K562 (cell line): ENCODE data around the gene PBRM1. TPM values are rescaled to one million over a fixed set of nuclear protein-coding genes. Genes with fewer than 3 reads are reported as not detected.

Experiments used
- ATAC-seq: fragments of 200-7000 bp; cut with Tn5 transposase; 3 replicates; pipeline ENCODE4 v1.9.1; 2020; ENCODE audit warnings: moderate library complexity
- BruUV-seq: library from RNA; stranded (reverse); fragments of 400-500 nt; replicated peaks from 2 replicates; lab custom pipeline; 2021; lab: Mats Ljungman, UMichigan
- CTCF ChIA-PET: fragments of 300-600 bp; formaldehyde crosslinking; extraction: SDS; loops from one replicate; lab custom pipeline; 2021; ENCODE audit warnings: low intra/inter-chr PET ratio; lab: Yijun Ruan, JAX
- POLR2A ChIA-PET: fragments of 300-600, 350-650 bp; sonication (Branson Sonifier 250); formaldehyde crosslinking; extraction: SDS; loops from one replicate; lab custom pipeline; 2021; ENCODE audit warnings: antibody characterized with exemption, inconsistent platforms; lab: Yijun Ruan, JAX
- DNase-seq, 4 experiments: peaks; one replicate each; pipeline versions ENCODE4 v3.0.0 to v3.0.0-alpha.2; 2011 to 2018; ENCODE audit warnings: low spot score in 3 of 4, mixed read lengths in 3 of 4; ENCODE audit errors: extremely low read depth in 1 of 4
- FAIRE-seq: peaks from 2 replicates; lab custom pipeline; 2011; peaks lifted over from hg19 to GRCh38; lab: Jason Lieb, UNC
- H2AFZ ChIP-seq: 2 replicates; pipeline ENCODE4 v1.6.0; 2011; ENCODE audit warnings: low read depth, low read length, control low read depth, inconsistent platforms
- H3K27ac ChIP-seq: fragments of 200-600 bp; 3 replicates; pipeline ENCODE4 v1.8.0; 2011; ENCODE audit warnings: low read depth, mild to moderate bottlenecking, control low read depth, inconsistent platforms, low read length, moderate library complexity, mixed read lengths; ENCODE audit errors: extremely low read depth
- H3K27me3 ChIP-seq, 2 experiments: fragments of 300-600 bp in 1 of 2; 2 replicates in 1 of 2; 3 replicates in 1 of 2; pipeline versions ENCODE4 v1.6.0 to v1.8.0; 2011; ENCODE audit warnings: inconsistent platforms in 2 of 2, low read length in 2 of 2, mild to moderate bottlenecking in 1 of 2, mixed read lengths in 1 of 2, moderate library complexity in 1 of 2; ENCODE audit not compliant: control insufficient read depth in 2 of 2, insufficient read depth in 2 of 2
- H3K36me3 ChIP-seq: fragments of 300-600 bp; 3 replicates; pipeline ENCODE4 v1.8.0; 2011; ENCODE audit warnings: mild to moderate bottlenecking, low read length, inconsistent platforms; ENCODE audit not compliant: control insufficient read depth, insufficient read depth
- H3K4me1 ChIP-seq, 2 experiments: fragments of 200-600 bp in 1 of 2; replicated peaks in 1 of 2; 2 replicates in 1 of 2; 3 replicates in 1 of 2; pipeline versions ENCODE4 v1.5.1 to v1.8.0; 2011; ENCODE audit warnings: inconsistent platforms in 2 of 2, low read length in 2 of 2, mild to moderate bottlenecking in 1 of 2, mixed read lengths in 1 of 2, moderate library complexity in 1 of 2; ENCODE audit not compliant: control insufficient read depth in 2 of 2, insufficient read depth in 2 of 2
- H3K4me2 ChIP-seq: 2 replicates; pipeline ENCODE4 v1.6.1; 2011; ENCODE audit warnings: low read length, control low read depth, inconsistent platforms, mixed read lengths; ENCODE audit not compliant: insufficient read depth
- H3K4me3 ChIP-seq: fragments of 200-600 bp; sonication (generic), shearing (Covaris generic); 2 replicates; pipeline ENCODE4 v1.5.1; 2016; ENCODE audit warnings: control low read depth, inconsistent platforms
- H3K79me2 ChIP-seq: fragments of 200-600 bp; 3 replicates; pipeline ENCODE4 v1.8.0; 2011; ENCODE audit warnings: low read length, inconsistent platforms; ENCODE audit not compliant: control insufficient read depth, insufficient read depth
- H3K9ac ChIP-seq, 2 experiments: 2 replicates each; pipeline versions ENCODE4 v1.6.0 to v1.6.1; 2011; ENCODE audit warnings: low read depth in 2 of 2, low read length in 2 of 2, control low read depth in 1 of 2, inconsistent platforms in 1 of 2, mild to moderate bottlenecking in 1 of 2, mixed read lengths in 1 of 2; ENCODE audit not compliant: insufficient read depth in 1 of 2
- H3K9me1 ChIP-seq: one replicate; pipeline ENCODE4 v1.6.0; 2011; ENCODE audit warnings: inconsistent platforms, mild to moderate bottlenecking, low read length, moderate library complexity; ENCODE audit not compliant: control insufficient read depth, insufficient read depth
- H3K9me3 ChIP-seq: replicated peaks from 2 replicates; pipeline ENCODE4 v1.5.1; 2011; ENCODE audit warnings: low read depth, low read length, inconsistent platforms; ENCODE audit not compliant: control insufficient read depth, insufficient read depth
- H4K20me1 ChIP-seq: replicated peaks from 2 replicates; pipeline ENCODE4 v1.6.1; 2011; ENCODE audit warnings: low read length, inconsistent platforms, mixed read lengths; ENCODE audit not compliant: control insufficient read depth, insufficient read depth
- BACH1 ChIP-seq: fragments of 200-800 bp; sonication (Bioruptor generic); IDR thresholded peaks from 2 replicates; pipeline ENCODE4 v1.6.1; 2016; ENCODE audit warnings: missing genetic modification characterization, missing compliant biosample characterization
- GABPA ChIP-seq: fragments of 200-800 bp; sonication (Bioruptor generic); conservative IDR thresholded peaks from 2 replicates; pipeline ENCODE4 v1.6.1; 2016; ENCODE audit warnings: low read depth, missing genetic modification characterization, missing compliant biosample characterization
- IFI16 ChIP-seq: fragments of 250-450 bp; sonication (Bioruptor Pico); IDR thresholded peaks from 2 replicates; pipeline ENCODE4 v2.1.2; 2022; ENCODE audit warnings: mild to moderate bottlenecking, inconsistent platforms
- ILK ChIP-seq: fragments of 450-650 bp; IDR thresholded peaks from 2 replicates; pipeline ENCODE4 v1.6.1; 2016; ENCODE audit warnings: missing genetic modification characterization, low read depth, mild to moderate bottlenecking, missing compliant biosample characterization, moderate library complexity, borderline replicate concordance
- NBN ChIP-seq: fragments of 450-650 bp; IDR thresholded peaks from 2 replicates; pipeline ENCODE4 v1.6.1; 2016; ENCODE audit warnings: low read depth, mild to moderate bottlenecking
- NKRF ChIP-seq: fragments of 450-650 bp; IDR thresholded peaks from 2 replicates; pipeline ENCODE4 v1.6.1; 2016; ENCODE audit warnings: borderline replicate concordance
- NR2C1 ChIP-seq, 2 experiments: fragments of 450-650 bp; IDR thresholded peaks; 2 replicates each; pipeline ENCODE4 v1.6.1; 2017; ENCODE audit warnings: mild to moderate bottlenecking in 2 of 2, antibody characterized with exemption in 1 of 2, inconsistent platforms in 1 of 2, missing compliant biosample characterization in 1 of 2, missing genetic modification characterization in 1 of 2
- SMAD1 ChIP-seq: fragments of 150-350 bp; IDR thresholded peaks from 2 replicates; pipeline ENCODE4 v1.6.1; 2014; ENCODE audit warnings: low read length, low read depth; ENCODE audit not compliant: partially characterized antibody
- WGBS: fragments of 100-300 bp; shearing (Covaris generic); methylation state at CpG from one replicate; pipeline ENCODE4 v1.1.6; 2016; ENCODE audit warnings: low coverage, mixed read lengths; ENCODE audit not compliant: insufficient coverage; ENCODE audit errors: missing lambda C conversion rate; 5-methylcytosine and 5-hydroxymethylcytosine counted together
- in situ Hi-C: fragments of 300-500 bp; cut with MboI; formaldehyde crosslinking; loops from 4 replicates; pipeline ENCODE4 v1.15.0; 2018; ENCODE audit warnings: inconsistent platforms, mixed read lengths
- intact Hi-C: fragments of 100-400 bp; cut with micrococcal nuclease; formaldehyde crosslinking; loops from 2 replicates; pipeline ENCODE4 v1.14.2; 2022
- polyA plus RNA-seq, 8 experiments: library from polyadenylated mRNA; depleted of rRNA in 4 of 8; stranded (reverse) in 5 of 8; unstranded in 3 of 8; fragments of >200 nt; fragmentation: Nextera tagmentation in 2 of 8; fragmentation: Illumina TruSeq in 1 of 8; extraction: Ambion mirVana in 2 of 8; extraction: Trizol in 1 of 8; gene quantifications; 2 replicates each; pipeline versions ENCODE4 v1.2.1 to v1.2.3, GENCODE V29; 2011 to 2014; ENCODE audit warnings: inconsistent platforms in 1 of 8, missing spikeins in 1 of 8
- total RNA-seq, 7 experiments: library from RNA; depleted of rRNA in 6 of 7; stranded (reverse); fragments of >200 nt in 6 of 7; fragmentation: Illumina TruSeq in 2 of 7; extraction: Trizol in 2 of 7; gene quantifications; 2 replicates each; pipeline versions ENCODE4 v1.2.1 to v1.2.3, GENCODE V29; 2011 to 2021; ENCODE audit warnings: low replicate concordance in 1 of 7
- TF ChIP-seq, protein P1 (sequence below), 2 experiments: fragments of 450-650 bp; IDR thresholded peaks; 2 replicates each; pipeline ENCODE4 v1.6.1; 2016; ENCODE audit warnings: mild to moderate bottlenecking in 2 of 2, borderline replicate concordance in 1 of 2, low read depth in 1 of 2, moderate library complexity in 1 of 2
- TF ChIP-seq, protein P2 (sequence below): fragments of 450-650 bp; IDR thresholded peaks from 2 replicates; pipeline ENCODE4 v1.6.1; 2017; ENCODE audit warnings: mild to moderate bottlenecking, moderate library complexity

The PBRM1 gene
- total and polyA plus RNA-seq, 9 of the 15 experiments (the other 6 are each of a cell fraction or from before 2014, with no cell fraction given): 3.9 to 31.8 (median 19.0) TPM

DNA sequence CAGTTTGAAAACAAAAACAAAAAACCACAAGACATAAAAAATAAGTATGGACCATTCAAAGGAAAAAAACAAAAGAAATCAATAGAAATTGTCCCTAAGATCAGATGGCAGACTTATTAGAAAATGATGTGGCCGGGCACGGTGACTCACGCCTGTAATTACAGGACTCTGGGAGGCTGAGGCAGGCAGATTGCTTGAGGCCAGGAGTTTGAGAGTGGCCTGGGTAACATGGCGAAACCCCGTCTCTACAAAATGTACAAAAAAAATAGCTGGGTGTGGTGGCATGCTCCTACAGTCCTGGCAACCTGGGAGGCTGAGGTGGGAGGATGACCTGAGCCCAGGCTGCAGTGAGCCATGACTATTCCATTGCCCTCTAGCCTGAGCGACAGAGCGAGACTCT, 36.8 kb upstream of the PBRM1 start:
- Histone ChIP-seq H3K27ac (no peak overlapping the region), H3K4me1 (no peaks in the 10 kb centered on the region), H4K20me1 (no peaks in the 10 kb centered on the region), H2AFZ (no peak overlapping the region), H3K4me2 (no peak overlapping the region), H3K79me2 (no peaks in the 10 kb centered on the region), H3K9ac (no peak overlapping the region), H3K9me1 (no peaks in the 10 kb centered on the region), H3K36me3 (no peaks in the 10 kb centered on the region), H3K27me3 (no peaks in the 10 kb centered on the region), H3K9me3 (no peaks in the 10 kb centered on the region), H3K4me3 (no peak overlapping the region)
- in situ Hi-C loops (no loop called here), intact Hi-C loops (no loop called here)
- WGBS: 88% methylated on average over 4 of the region's 7 CpGs
- ATAC-seq: no peak
- FAIRE-seq: no peak
- ChIA-PET CTCF (no interaction called here), POLR2A (no interaction called here)
- BruUV-seq: no TSS peak
- no peak for DNase-seq
- TF ChIP-seq NBN (no peak), IFI16 (CRISPR knock-in tag) (no peak), GABPA (tag) (no peak), NKRF (no peak), NR2C1 (IDR thresholded peaks at IDR 0.05) (no peak), NR2C1 (tag; IDR thresholded peaks at IDR 0.05) (no peak), SMAD1 (no peak), BACH1 (tag) (no peak), ILK (tag) (no peak)
- TF ChIP-seq, protein P1, sequence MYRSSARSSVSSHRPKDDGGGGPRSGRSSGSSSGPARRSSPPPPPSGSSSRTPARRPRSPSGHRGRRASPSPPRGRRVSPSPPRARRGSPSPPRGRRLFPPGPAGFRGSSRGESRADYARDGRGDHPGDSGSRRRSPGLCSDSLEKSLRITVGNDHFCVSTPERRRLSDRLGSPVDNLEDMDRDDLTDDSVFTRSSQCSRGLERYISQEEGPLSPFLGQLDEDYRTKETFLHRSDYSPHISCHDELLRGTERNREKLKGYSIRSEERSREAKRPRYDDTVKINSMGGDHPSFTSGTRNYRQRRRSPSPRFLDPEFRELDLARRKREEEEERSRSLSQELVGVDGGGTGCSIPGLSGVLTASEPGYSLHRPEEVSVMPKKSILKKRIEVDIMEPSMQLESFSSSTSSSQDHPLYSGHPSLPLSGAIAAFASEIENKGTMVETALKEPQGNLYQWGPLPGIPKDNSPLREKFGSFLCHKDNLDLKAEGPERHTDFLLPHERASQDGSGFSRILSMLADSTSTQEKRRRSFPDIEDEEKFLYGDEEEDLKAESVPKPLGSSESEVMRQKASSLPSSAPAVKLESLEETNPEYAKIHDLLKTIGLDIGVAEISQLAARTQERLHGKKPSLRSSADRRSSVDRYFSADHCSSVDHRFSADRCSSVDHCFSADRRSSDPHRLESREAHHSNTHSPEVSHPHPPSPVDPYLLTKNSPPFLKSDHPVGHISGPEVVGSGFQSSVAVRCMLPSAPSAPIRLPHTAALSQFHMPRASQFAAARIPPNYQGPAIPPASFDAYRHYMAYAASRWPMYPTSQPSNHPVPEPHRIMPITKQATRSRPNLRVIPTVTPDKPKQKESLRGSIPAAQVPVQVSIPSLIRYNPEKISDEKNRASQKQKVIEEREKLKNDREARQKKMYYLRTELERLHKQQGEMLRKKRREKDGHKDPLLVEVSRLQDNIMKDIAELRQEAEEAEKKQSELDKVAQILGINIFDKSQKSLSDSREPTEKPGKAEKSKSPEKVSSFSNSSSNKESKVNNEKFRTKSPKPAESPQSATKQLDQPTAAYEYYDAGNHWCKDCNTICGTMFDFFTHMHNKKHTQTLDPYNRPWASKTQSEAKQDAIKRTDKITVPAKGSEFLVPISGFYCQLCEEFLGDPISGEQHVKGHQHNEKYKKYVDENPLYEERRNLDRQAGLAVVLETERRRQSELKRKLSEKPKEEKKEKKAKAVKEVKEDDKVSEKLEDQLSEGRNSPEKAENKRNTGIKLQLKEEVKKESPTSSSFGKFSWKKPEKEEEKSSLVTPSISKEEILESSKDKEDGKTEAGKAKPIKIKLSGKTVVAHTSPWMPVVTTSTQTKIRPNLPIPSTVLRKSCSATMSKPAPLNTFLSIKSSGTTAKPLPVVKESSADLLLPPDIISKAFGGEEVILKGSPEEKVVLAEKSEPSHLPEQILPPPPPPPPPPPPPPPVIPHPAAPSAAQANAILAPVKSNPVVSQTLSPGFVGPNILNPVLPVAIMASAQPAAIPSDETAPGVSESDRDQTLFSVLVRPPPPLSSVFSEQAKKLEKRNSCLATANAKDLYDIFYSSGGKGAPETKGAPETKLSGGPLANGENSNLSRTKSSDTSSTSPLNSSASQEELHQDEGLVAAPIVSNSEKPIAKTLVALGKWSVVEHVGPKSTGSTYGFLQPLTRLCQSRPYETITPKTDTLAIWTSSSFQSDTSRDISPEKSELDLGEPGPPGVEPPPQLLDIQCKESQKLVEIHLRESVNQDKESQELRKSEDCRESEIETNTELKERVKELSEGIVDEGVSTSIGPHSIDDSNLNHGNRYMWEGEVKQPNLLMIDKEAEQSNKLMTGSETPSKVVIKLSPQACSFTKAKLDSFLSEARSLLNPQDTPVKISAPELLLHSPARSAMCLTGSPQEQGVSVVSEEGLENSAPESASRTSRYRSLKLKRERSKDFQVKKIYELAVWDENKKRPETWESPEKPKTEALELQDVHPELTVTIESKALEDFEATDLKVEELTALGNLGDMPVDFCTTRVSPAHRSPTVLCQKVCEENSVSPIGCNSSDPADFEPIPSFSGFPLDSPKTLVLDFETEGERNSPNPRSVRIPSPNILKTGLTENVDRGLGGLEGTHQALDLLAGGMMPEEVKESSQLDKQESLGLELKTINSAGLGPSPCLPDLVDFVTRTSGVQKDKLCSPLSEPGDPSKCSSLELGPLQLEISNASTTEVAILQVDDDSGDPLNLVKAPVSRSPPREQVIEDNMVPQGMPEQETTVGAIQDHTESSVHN (IDR thresholded peaks at IDR 0.05; ENCODE audit: borderline replicate concordance in 1 of 2, low read depth in 1 of 2): no peak
- TF ChIP-seq, protein P2, sequence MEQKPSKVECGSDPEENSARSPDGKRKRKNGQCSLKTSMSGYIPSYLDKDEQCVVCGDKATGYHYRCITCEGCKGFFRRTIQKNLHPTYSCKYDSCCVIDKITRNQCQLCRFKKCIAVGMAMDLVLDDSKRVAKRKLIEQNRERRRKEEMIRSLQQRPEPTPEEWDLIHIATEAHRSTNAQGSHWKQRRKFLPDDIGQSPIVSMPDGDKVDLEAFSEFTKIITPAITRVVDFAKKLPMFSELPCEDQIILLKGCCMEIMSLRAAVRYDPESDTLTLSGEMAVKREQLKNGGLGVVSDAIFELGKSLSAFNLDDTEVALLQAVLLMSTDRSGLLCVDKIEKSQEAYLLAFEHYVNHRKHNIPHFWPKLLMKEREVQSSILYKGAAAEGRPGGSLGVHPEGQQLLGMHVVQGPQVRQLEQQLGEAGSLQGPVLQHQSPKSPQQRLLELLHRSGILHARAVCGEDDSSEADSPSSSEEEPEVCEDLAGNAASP: no peak
